NB4 (cell line): ENCODE measurements around the gene SLC2A9.

ENCODE experiments used
- DNase-seq: peaks from one replicate; pipeline ENCODE4 v3.0.0; 2010; ENCODE audit warnings: low read depth
- H3K4me3 ChIP-seq: one replicate; pipeline ENCODE4 v1.5.1; 2011; ENCODE audit warnings: mild to moderate bottlenecking, low read depth, low read length, moderate library complexity
- CTCF ChIP-seq: IDR thresholded peaks from one replicate; pipeline ENCODE4 v1.5.1; 2012; ENCODE audit warnings: low read depth, low read length
- MAX ChIP-seq: IDR thresholded peaks from 2 replicates; pipeline ENCODE4 v1.6.1; 2011; ENCODE audit warnings: low read depth, low read length
- MYC ChIP-seq: IDR thresholded peaks from 2 replicates; pipeline ENCODE4 v1.6.1; 2011; ENCODE audit warnings: low read depth, low read length
- POLR2A ChIP-seq: IDR thresholded peaks from 2 replicates; pipeline ENCODE4 v1.6.1; 2011; ENCODE audit warnings: mild to moderate bottlenecking; ENCODE audit not compliant: insufficient read length; ENCODE audit errors: extremely low read depth

The SLC2A9 gene

DNA sequence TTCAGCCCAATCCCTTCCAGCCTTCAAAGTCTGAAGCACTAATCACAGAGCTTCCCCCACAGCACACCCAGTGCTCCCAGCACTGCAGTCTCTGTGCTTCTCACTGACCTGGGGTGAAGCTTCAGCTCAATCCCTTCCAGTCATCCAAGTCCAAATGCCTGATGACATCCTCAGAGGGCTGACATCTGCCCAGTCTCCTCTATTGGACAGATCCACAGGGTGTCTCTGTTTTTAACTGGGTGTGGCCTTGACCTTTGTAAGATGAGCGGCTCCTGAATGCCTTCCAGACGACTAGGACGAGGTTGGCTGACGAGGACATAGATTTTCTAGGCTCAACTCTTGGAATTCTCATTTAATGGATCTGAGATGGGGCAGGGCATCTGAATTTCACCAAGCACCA is 7.6 kb upstream of the SLC2A9 start:
- no peak overlapping the region for H3K4me3 ChIP-seq
- no peak for TF ChIP-seq POLR2A
- no peak for TF ChIP-seq MYC
- TF ChIP-seq CTCF = no peak
- TF ChIP-seq MAX = no peak
- DNase-seq = no peak

GRCh38 chr4:10026485-10026884 is 5.2 kb upstream of the SLC2A9 start:
- TF ChIP-seq CTCF = no peak
- no peak for TF ChIP-seq MYC
- no peak for TF ChIP-seq POLR2A
- TF ChIP-seq MAX = no peak
- DNase-seq = no peak
- H3K4me3 ChIP-seq = no peak overlapping the region

DNA sequence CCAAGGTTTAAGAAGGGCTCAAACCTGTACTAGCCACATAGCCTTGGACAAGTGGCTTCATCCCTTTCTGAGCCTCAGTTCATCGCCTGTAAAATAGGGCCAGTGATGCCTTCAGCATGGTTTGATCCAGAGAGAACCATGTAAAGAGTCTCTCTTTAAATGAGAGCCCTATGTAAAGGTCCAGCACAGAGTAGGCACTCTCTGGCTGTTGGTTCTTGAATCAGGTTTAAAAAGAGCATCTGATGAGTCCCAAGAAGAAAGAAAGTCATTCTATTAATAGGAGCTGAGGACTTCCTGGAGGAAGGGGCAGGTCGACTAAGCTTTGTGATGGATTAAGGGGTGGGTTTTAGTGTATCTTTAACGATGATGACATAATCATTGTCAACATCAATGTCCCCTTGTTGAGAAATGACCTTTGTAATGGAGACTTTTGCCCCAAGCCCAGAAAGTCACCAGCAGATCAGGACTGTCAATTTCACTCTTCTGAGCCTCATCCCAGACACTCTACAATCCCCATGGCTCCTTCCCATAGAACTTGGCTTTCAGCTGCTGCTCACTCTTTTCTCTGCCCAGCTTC is 4.0 kb upstream of the SLC2A9 start:
- H3K4me3 ChIP-seq = no peak overlapping the region
- DNase-seq = no peak
- TF ChIP-seq MAX (no peak), POLR2A (no peak), CTCF (no peak), MYC (no peak)

DNA sequence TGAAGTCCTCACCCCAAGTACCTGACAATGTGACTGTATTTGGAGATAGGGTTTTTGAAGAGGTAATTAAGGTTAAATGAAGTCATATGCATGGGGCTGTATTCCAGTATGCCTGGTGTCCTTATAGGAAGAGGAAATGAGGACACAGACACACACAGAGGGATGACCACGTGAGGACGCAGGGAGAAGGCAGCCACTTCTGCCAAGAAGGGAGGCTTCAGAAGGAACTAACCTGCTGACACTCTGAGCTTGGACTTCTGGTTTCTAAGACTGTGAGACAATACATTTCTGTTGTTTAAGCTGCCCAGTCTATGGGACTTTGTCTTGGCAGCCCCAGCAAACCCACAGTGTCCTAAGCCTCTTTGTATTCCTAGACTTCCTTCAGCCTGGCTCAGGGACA is 3.0 kb upstream of the SLC2A9 start:
- no peak for DNase-seq
- TF ChIP-seq MYC = no peak
- TF ChIP-seq MAX = no peak
- no peak for TF ChIP-seq POLR2A
- TF ChIP-seq CTCF = no peak
- H3K4me3 ChIP-seq = no peak overlapping the region

GRCh38 chr4:10023806-10024205 is 2.5 kb upstream of the SLC2A9 start:
- no peak for TF ChIP-seq POLR2A
- no peak for TF ChIP-seq MAX
- TF ChIP-seq MYC = no peak
- no peak for TF ChIP-seq CTCF
- H3K4me3 ChIP-seq = no peak overlapping the region
- no peak for DNase-seq
